Fibroblast of mammary gland (primary cell): ENCODE results near the gene C10orf67.

Source experiments
- DNase-seq: peaks from one replicate; pipeline ENCODE4 v3.0.0-alpha.2; 2010; ENCODE audit warnings: low read depth
- H3K4me3 ChIP-seq: 2 replicates; pipeline ENCODE4 v1.5.1; 2011; ENCODE audit warnings: low read depth, mild to moderate bottlenecking, low read length, moderate library complexity; ENCODE audit not compliant: control insufficient read depth
- CTCF ChIP-seq: conservative IDR thresholded peaks from 2 replicates; pipeline ENCODE4 v1.5.1; 2011; ENCODE audit warnings: low read depth, low read length, inconsistent platforms; ENCODE audit not compliant: control insufficient read depth, insufficient read depth

Gene C10orf67

GRCh38 chr10:23324351-23324750 is 20.2 kb downstream of the C10orf67 start:
- no peak for DNase-seq
- no peak for TF ChIP-seq CTCF
- H3K4me3 ChIP-seq: no peak overlapping the region

GRCh38 chr10:23322082-23322481 is 22.5 kb downstream of the C10orf67 start:
- DNase-seq: no peak
- H3K4me3 ChIP-seq: no peak overlapping the region
- no peak for TF ChIP-seq CTCF

- no peak for TF ChIP-seq CTCF
- no peak for DNase-seq
These were observed 24.8 kb downstream of the C10orf67 start for GRCh38 chr10:23319835-23320234.

GRCh38 chr10:23318359-23318758 is 26.2 kb downstream of the C10orf67 start:
- TF ChIP-seq CTCF: no peak
- DNase-seq: no peak
- H3K4me3 ChIP-seq: no peak overlapping the region

More at GRCh38 chr10:23319835-23320234, 24.8 kb downstream of the C10orf67 start:
- no peak overlapping the region for H3K4me3 ChIP-seq

- H3K4me3 ChIP-seq: no peak overlapping the region
- TF ChIP-seq CTCF: no peak
- DNase-seq: no peak
These were observed 27.2 kb downstream of the C10orf67 start for GRCh38 chr10:23317416-23317815.

GRCh38 chr10:23316406-23316805 is 28.2 kb downstream of the C10orf67 start:
- no peak overlapping the region for H3K4me3 ChIP-seq
- TF ChIP-seq CTCF: no peak
- DNase-seq: no peak

- DNase-seq: no peak
- no peak overlapping the region for H3K4me3 ChIP-seq
- TF ChIP-seq CTCF: no peak
These were observed 28.6 kb downstream of the C10orf67 start for GRCh38 chr10:23315966-23316365.
